Endothelial cell of umbilical vein (primary cell): ENCODE measurements around the gene LYRM9. TPM values are rescaled to one million over a fixed set of nuclear protein-coding genes. Genes with fewer than 3 reads are reported as not detected.

Source experiments
- BruUV-seq: library from RNA; stranded (reverse); fragments of 400-500 nt; replicated peaks from 2 replicates; lab custom pipeline; 2021; lab: Mats Ljungman, UMichigan
- CTCF ChIA-PET: fragments of 300-600, 350-600 bp; sonication (Branson Sonifier 250); formaldehyde crosslinking; loops from one replicate; lab custom pipeline; 2021; ENCODE audit warnings: antibody characterized with exemption, inconsistent platforms; lab: Charles Lee
- POLR2A ChIA-PET: fragments of 300-600, 350-600 bp; sonication (Branson Sonifier 250); formaldehyde crosslinking; loops from one replicate; lab custom pipeline; 2021; ENCODE audit warnings: antibody characterized with exemption, inconsistent platforms; lab: Charles Lee
- DNase-seq: peaks from one replicate; pipeline ENCODE4 v3.0.0-alpha.2; 2011; ENCODE audit warnings: low read depth, low spot score
- FAIRE-seq: peaks from 2 replicates; lab custom pipeline; 2011; peaks lifted over from hg19 to GRCh38; lab: Jason Lieb, UNC
- H2AFZ ChIP-seq: 2 replicates; pipeline ENCODE4 v1.6.0; 2012; ENCODE audit warnings: low read depth, low read length, control low read depth, inconsistent platforms
- H3K27ac ChIP-seq: 2 replicates; pipeline ENCODE4 v1.5.1; 2011; ENCODE audit warnings: low read depth, mild to moderate bottlenecking, control low read depth, low read length, moderate library complexity; ENCODE audit not compliant: insufficient read depth
- H3K27me3 ChIP-seq, 2 experiments: 2 replicates each; pipeline versions ENCODE4 v1.6.0 to v1.6.1; 2011; ENCODE audit warnings: low read length in 2 of 2, mixed read lengths in 1 of 2; ENCODE audit not compliant: control insufficient read depth in 2 of 2, insufficient read depth in 2 of 2
- H3K36me3 ChIP-seq, 2 experiments: 2 replicates in 1 of 2; 3 replicates in 1 of 2; pipeline ENCODE4 v1.5.1; 2011; ENCODE audit warnings: low read length in 2 of 2, mild to moderate bottlenecking in 1 of 2, moderate library complexity in 1 of 2; ENCODE audit not compliant: control insufficient read depth in 2 of 2, insufficient read depth in 2 of 2; ENCODE audit errors: extremely low read depth in 1 of 2
- H3K4me1 ChIP-seq: 3 replicates; pipeline ENCODE4 v1.5.1; 2011; ENCODE audit warnings: mild to moderate bottlenecking, low read length; ENCODE audit not compliant: control insufficient read depth, insufficient read depth; ENCODE audit errors: extremely low read depth
- H3K4me2 ChIP-seq: 2 replicates; pipeline ENCODE4 v1.6.1; 2011; ENCODE audit warnings: low read length, control low read depth, mixed read lengths; ENCODE audit not compliant: insufficient read depth
- H3K4me3 ChIP-seq, 3 experiments: fragments of 200-600 bp in 1 of 3; sonication (generic), shearing (Covaris generic) in 1 of 3; replicated peaks in 1 of 3; 2 replicates each; pipeline ENCODE4 v1.5.1; 2011 to 2016; ENCODE audit warnings: control low read depth in 3 of 3, low read length in 3 of 3, mild to moderate bottlenecking in 2 of 3, inconsistent platforms in 1 of 3, low read depth in 1 of 3, moderate library complexity in 1 of 3; ENCODE audit not compliant: insufficient read depth in 1 of 3
- H3K79me2 ChIP-seq: 2 replicates; pipeline ENCODE4 v1.6.0; 2012; ENCODE audit warnings: low read length, inconsistent platforms; ENCODE audit not compliant: control insufficient read depth, insufficient read depth
- H3K9ac ChIP-seq: replicated peaks from 2 replicates; pipeline ENCODE3; 2011; ENCODE audit warnings: low read length, control low read depth; ENCODE audit not compliant: insufficient read depth; ENCODE audit errors: extremely low read depth
- H3K9me1 ChIP-seq: replicated peaks from 3 replicates; pipeline ENCODE4 v1.6.0; 2011; ENCODE audit warnings: mild to moderate bottlenecking, low read length; ENCODE audit not compliant: control insufficient read depth, insufficient read depth; ENCODE audit errors: extremely low read depth
- H3K9me3 ChIP-seq: replicated peaks from 2 replicates; pipeline ENCODE4 v1.5.1; 2012; ENCODE audit warnings: low read length, inconsistent platforms; ENCODE audit not compliant: control insufficient read depth, insufficient read depth
- H4K20me1 ChIP-seq: replicated peaks from 2 replicates; pipeline ENCODE3; 2011; ENCODE audit warnings: mild to moderate bottlenecking, low read length; ENCODE audit not compliant: control insufficient read depth, insufficient read depth; ENCODE audit errors: extremely low read depth
- EZH2 ChIP-seq: IDR thresholded peaks from 2 replicates; pipeline ENCODE4 v1.6.1; 2012; ENCODE audit warnings: borderline replicate concordance, low read depth, mild to moderate bottlenecking, moderate library complexity, low read length, inconsistent platforms; ENCODE audit not compliant: severe bottlenecking
- FOS ChIP-seq: IDR thresholded peaks from 2 replicates; pipeline ENCODE4 v1.6.1; 2011; ENCODE audit warnings: mild to moderate bottlenecking, low read length, moderate library complexity, borderline replicate concordance; ENCODE audit not compliant: insufficient read depth
- GATA2 ChIP-seq: IDR thresholded peaks from 2 replicates; pipeline ENCODE4 v1.7.0; 2011; ENCODE audit warnings: low read depth, mild to moderate bottlenecking, moderate library complexity, mixed read lengths, low read length; ENCODE audit not compliant: insufficient read length, insufficient read depth
- JUN ChIP-seq: IDR thresholded peaks from 2 replicates; pipeline ENCODE4 v1.6.1; 2011; ENCODE audit warnings: borderline replicate concordance, low read depth; ENCODE audit not compliant: insufficient read length, insufficient read depth
- MAX ChIP-seq: IDR thresholded peaks from 2 replicates; pipeline ENCODE4 v1.6.1; 2011; ENCODE audit not compliant: insufficient read depth, insufficient read length
- MYC ChIP-seq: IDR thresholded peaks from one replicate; pipeline ENCODE4 v1.6.1; 2011; ENCODE audit warnings: mild to moderate bottlenecking, low read depth, low read length
- POLR2A ChIP-seq: IDR thresholded peaks from 2 replicates; pipeline ENCODE4 v1.6.1; 2012; ENCODE audit warnings: low read depth, mild to moderate bottlenecking, control low read depth, low read length
- POLR2AphosphoS5 ChIP-seq: IDR thresholded peaks from 2 replicates; pipeline ENCODE4 v1.6.1; 2012; ENCODE audit warnings: low read depth, mild to moderate bottlenecking, control low read depth, low read length, moderate library complexity; ENCODE audit not compliant: insufficient read depth
- dilution Hi-C: fragments of 300-500 bp; cut with MboI; formaldehyde crosslinking; loops from one replicate; pipeline ENCODE4 v1.15.0; 2019; ENCODE audit warnings: low sequenced_read_pairs; ENCODE audit not compliant: extremely low pct_ligation_motif_present
- intact Hi-C: fragments of 100-400 bp; cut with micrococcal nuclease; formaldehyde crosslinking; loops from one replicate; pipeline ENCODE4 v1.10.0; 2022
- polyA plus RNA-seq, 4 experiments: library from polyadenylated mRNA; depleted of rRNA in 3 of 4; stranded (reverse) in 3 of 4; unstranded in 1 of 4; fragments of >200 nt; gene quantifications; 2 replicates each; pipeline versions ENCODE4 v1.2.1 to v1.2.3, GENCODE V29; 2011 to 2012; ENCODE audit warnings: missing spikeins in 1 of 4
- total RNA-seq: library from RNA; stranded (reverse); gene quantifications from 2 replicates; pipeline ENCODE4 v1.2.3, GENCODE V29; 2021
- TF ChIP-seq, protein P1 (sequence below), 2 donors: IDR thresholded peaks; 1 replicate in 1 of 2; 2 replicates in 1 of 2; pipeline ENCODE4 v1.5.1; 2011; ENCODE audit warnings: low read length in 2 of 2, mild to moderate bottlenecking in 2 of 2, moderate library complexity in 2 of 2, control low read depth in 1 of 2, inconsistent platforms in 1 of 2, low read depth in 1 of 2; ENCODE audit not compliant: insufficient read depth in 1 of 2; ENCODE audit errors: extremely low read depth in 1 of 2

The LYRM9 gene
- total and polyA plus RNA-seq, 2 donors (not counting 3 experiments of a cell fraction or from before 2014, with no cell fraction given), result 3.0 to 4.0 TPM

- no peak for FAIRE-seq
Observed at GRCh38 chr17:27889711-27890251, 3.4 kb downstream of the LYRM9 start.

More at GRCh38 chr17:27889711-27890251, 3.4 kb downstream of the LYRM9 start:
- ChIA-PET POLR2A (no interaction called here), CTCF (interaction anchor here (1.0 to 5.7 kb wide), 4 partner anchors 8 to 362 kb away, joined by 3 to 62 read pairs (median 7); no protein-coding TSS in a partner anchor)
- dilution Hi-C loops (no loop called here), intact Hi-C loops (loop anchor here (5.0 kb wide), 1 partner anchor 283 kb away; no protein-coding TSS in a partner anchor)
- Histone ChIP-seq H3K27me3 (peaks cover 0 to 3% of the 10 kb centered on the region in 2 experiments), H3K4me3 (no peak overlapping the region), H3K4me1 (peaks cover 11% of the 10 kb centered on the region), H3K9ac (no peak overlapping the region), H4K20me1 (no peaks in the 10 kb centered on the region), H2AFZ (no peak overlapping the region), H3K27ac (no peak overlapping the region), H3K4me2 (no peak overlapping the region), H3K9me3 (no peaks in the 10 kb centered on the region), H3K79me2 (no peaks in the 10 kb centered on the region), H3K36me3 (no peaks in the 10 kb centered on the region), H3K9me1 (no peaks in the 10 kb centered on the region)
- no peak for DNase-seq
- no TSS peak for BruUV-seq
- TF ChIP-seq FOS (no peak), MYC (no peak), EZH2 (no peak), MAX (no peak), GATA2 (no peak), POLR2AphosphoS5 (no peak), POLR2A (no peak), JUN (no peak)
- TF ChIP-seq, protein P1, sequence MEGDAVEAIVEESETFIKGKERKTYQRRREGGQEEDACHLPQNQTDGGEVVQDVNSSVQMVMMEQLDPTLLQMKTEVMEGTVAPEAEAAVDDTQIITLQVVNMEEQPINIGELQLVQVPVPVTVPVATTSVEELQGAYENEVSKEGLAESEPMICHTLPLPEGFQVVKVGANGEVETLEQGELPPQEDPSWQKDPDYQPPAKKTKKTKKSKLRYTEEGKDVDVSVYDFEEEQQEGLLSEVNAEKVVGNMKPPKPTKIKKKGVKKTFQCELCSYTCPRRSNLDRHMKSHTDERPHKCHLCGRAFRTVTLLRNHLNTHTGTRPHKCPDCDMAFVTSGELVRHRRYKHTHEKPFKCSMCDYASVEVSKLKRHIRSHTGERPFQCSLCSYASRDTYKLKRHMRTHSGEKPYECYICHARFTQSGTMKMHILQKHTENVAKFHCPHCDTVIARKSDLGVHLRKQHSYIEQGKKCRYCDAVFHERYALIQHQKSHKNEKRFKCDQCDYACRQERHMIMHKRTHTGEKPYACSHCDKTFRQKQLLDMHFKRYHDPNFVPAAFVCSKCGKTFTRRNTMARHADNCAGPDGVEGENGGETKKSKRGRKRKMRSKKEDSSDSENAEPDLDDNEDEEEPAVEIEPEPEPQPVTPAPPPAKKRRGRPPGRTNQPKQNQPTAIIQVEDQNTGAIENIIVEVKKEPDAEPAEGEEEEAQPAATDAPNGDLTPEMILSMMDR (IDR thresholded peaks at IDR 0.05; ENCODE audit: extremely low read depth in 1 of 2, insufficient read depth in 1 of 2, low read depth in 1 of 2, low read length in 2 of 2), result no peak
